GM15510 (cell line): ENCODE results near the gene LSM10.
A peak's percentile ranks its signal among the peaks of the same experiment; 100 is the strongest.

ENCODE experiments used
- POLR2A ChIP-seq: IDR thresholded peaks from 3 replicates; pipeline ENCODE4 v1.6.1; 2011; ENCODE audit warnings: borderline replicate concordance; ENCODE audit not compliant: insufficient read length; ENCODE audit errors: extremely low read depth

Gene LSM10

GRCh38 chr1:36419569-36419968, 21.9 kb upstream of the LSM10 start:
- no peak for TF ChIP-seq POLR2A

- no peak for TF ChIP-seq POLR2A
Measured at GRCh38 chr1:36419140-36419539, 21.4 kb upstream of the LSM10 start.

- no peak for TF ChIP-seq POLR2A
Measured at GRCh38 chr1:36417931-36418330, 20.2 kb upstream of the LSM10 start.

- TF ChIP-seq POLR2A = no peak
Measured at GRCh38 chr1:36415661-36416326, 18.1 kb upstream of the LSM10 start.

GRCh38 chr1:36414384-36414783, 16.7 kb upstream of the LSM10 start:
- TF ChIP-seq POLR2A = no peak

GRCh38 chr1:36411674-36412648, 14.3 kb upstream of the LSM10 start:
- no peak for TF ChIP-seq POLR2A

GRCh38 chr1:36408479-36408878, 10.8 kb upstream of the LSM10 start:
- TF ChIP-seq POLR2A = no peak

GRCh38 chr1:36406440-36406839, 8.7 kb upstream of the LSM10 start:
- no peak for TF ChIP-seq POLR2A

GRCh38 chr1:36402504-36402890, 4.8 kb upstream of the LSM10 start:
- TF ChIP-seq POLR2A = no peak

GRCh38 chr1:36401602-36402503, 4.1 kb upstream of the LSM10 start:
- TF ChIP-seq POLR2A = no peak

GRCh38 chr1:36400825-36401601, 3.3 kb upstream of the LSM10 start:
- TF ChIP-seq POLR2A = peak; percentile 77

- no peak for TF ChIP-seq POLR2A
Measured at GRCh38 chr1:36400514-36400824, 2.8 kb upstream of the LSM10 start.

- no peak for TF ChIP-seq POLR2A
Measured at GRCh38 chr1:36398370-36398977, 766 bp upstream of the LSM10 start.

- no peak for TF ChIP-seq POLR2A
Measured at GRCh38 chr1:36397083-36397377, 678 bp downstream of the LSM10 start.
